Body of pancreas (tissue), 4 donors: ENCODE measurements around the gene DLD.

Experiments used
- CTCF ChIP-seq, 7 experiments: fragments of 450-650 bp in 4 of 7; fragments of 200-600 bp in 3 of 7; sonication (generic) in 3 of 7; IDR thresholded peaks; one replicate each; pipeline ENCODE4 v1.5.1; 2016 to 2019; ENCODE audit warnings: antibody characterized with exemption in 7 of 7
- POLR2A ChIP-seq, 3 donors: fragments of 450-650 bp; IDR thresholded peaks; one replicate each; pipeline ENCODE4 v1.6.1; 2016; ENCODE audit warnings: antibody characterized with exemption in 3 of 3, mild to moderate bottlenecking in 2 of 3

DNA sequence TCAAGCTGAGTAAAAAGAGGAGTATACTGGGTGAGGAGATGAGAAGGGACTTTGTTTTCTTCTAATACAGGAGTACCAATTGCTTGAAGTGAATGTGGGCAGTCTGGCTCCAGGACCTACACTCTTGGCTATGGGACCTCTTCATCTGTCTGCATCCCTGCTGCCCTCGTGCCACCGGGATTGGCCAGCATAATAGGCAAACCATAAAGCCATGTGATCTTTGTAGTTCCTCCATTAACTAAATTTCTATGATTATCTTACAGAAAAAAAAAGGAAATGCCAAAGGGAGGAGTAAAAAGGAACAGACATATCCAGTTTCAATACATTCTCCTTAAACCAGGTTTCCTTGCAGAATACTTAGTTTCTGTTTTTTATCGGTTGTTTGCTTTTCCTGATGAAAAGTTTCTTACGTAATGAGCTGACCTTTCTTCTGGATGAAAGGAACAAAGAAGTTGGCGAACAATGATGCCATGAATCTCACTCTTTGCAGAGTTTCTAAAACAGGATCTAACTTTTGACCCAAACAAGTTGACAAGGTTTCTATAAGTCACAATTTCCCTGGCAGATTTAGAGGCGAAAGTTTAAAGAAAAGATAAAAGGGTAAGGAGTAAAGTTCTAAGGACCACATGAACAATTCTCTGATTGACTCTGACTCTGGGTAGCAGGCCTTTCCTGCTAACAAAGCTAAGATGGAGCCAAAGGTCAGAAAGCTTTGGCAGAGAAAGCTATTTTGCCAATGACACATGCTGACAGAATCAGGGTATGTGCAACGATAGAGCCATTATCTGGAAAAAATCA, 57.9 kb downstream of the DLD start:
- TF ChIP-seq CTCF (IDR thresholded peaks at IDR 0.05) = no peak
- TF ChIP-seq POLR2A (IDR thresholded peaks at IDR 0.05) = no peak
